Neutrophil (primary cell): ENCODE measurements around the gene PTH2R.

Experiments used
- H3K27ac ChIP-seq: fragments of 200-600 bp; sonication (generic); 2 replicates; pipeline ENCODE4 v1.5.1; 2016; ENCODE audit warnings: mild to moderate bottlenecking, moderate library complexity
- H3K27me3 ChIP-seq: fragments of 200-600 bp; sonication (generic); 2 replicates; pipeline ENCODE4 v1.6.0; 2016; ENCODE audit warnings: mild to moderate bottlenecking
- H3K36me3 ChIP-seq: fragments of 200-600 bp; sonication (generic); 2 replicates; pipeline ENCODE4 v1.5.1; 2017
- H3K4me1 ChIP-seq, 2 experiments: fragments of 200-600 bp in 1 of 2; sonication (generic) in 1 of 2; 1 replicate in 1 of 2; 2 replicates in 1 of 2; pipeline versions ENCODE4 v1.5.1 to v1.6.1; 2013 to 2016; ENCODE audit warnings: low read depth in 1 of 2, low read length in 1 of 2, mild to moderate bottlenecking in 1 of 2, moderate library complexity in 1 of 2; ENCODE audit not compliant: control insufficient read depth in 1 of 2, insufficient read depth in 1 of 2
- H3K4me3 ChIP-seq, 2 experiments: fragments of 200-600 bp in 1 of 2; sonication (generic) in 1 of 2; 1 replicate in 1 of 2; 2 replicates in 1 of 2; pipeline ENCODE4 v1.5.1; 2013 to 2016; ENCODE audit warnings: low read depth in 1 of 2, low read length in 1 of 2, mild to moderate bottlenecking in 1 of 2, moderate library complexity in 1 of 2
- H3K9me3 ChIP-seq: fragments of 200-600 bp; sonication (generic); 2 replicates; pipeline ENCODE4 v1.5.1; 2016
- TF ChIP-seq, protein P1 (sequence below): fragments of 200-600 bp; sonication (generic); IDR thresholded peaks from 2 replicates; pipeline ENCODE4 v1.5.1; 2016; ENCODE audit warnings: antibody characterized with exemption

The PTH2R gene

DNA sequence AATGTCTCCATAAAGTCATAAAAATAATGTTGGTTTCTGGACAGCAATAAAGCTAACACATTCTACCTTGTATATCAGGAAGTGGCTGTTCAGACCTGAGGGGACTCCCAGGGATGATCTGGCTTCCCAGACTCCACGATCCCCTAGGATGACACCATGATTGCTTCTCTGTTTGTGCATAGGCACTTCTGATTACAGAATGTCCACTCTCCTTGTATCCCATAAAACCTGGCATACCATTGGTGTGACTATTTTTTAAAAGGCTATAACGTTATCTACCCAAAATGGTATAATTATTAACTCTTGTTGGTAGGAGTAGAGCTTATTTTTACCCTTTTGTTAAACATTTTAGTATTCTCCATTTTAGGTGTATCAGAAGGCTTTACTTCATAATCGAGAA is 57.1 kb downstream of the PTH2R start:
- no peaks in the 10 kb centered on the region for H3K4me1 ChIP-seq
- H3K27ac ChIP-seq, result no peak overlapping the region
- no peaks in the 10 kb centered on the region for H3K36me3 ChIP-seq
- H3K9me3 ChIP-seq, result no peaks in the 10 kb centered on the region
- TF ChIP-seq, protein P1, sequence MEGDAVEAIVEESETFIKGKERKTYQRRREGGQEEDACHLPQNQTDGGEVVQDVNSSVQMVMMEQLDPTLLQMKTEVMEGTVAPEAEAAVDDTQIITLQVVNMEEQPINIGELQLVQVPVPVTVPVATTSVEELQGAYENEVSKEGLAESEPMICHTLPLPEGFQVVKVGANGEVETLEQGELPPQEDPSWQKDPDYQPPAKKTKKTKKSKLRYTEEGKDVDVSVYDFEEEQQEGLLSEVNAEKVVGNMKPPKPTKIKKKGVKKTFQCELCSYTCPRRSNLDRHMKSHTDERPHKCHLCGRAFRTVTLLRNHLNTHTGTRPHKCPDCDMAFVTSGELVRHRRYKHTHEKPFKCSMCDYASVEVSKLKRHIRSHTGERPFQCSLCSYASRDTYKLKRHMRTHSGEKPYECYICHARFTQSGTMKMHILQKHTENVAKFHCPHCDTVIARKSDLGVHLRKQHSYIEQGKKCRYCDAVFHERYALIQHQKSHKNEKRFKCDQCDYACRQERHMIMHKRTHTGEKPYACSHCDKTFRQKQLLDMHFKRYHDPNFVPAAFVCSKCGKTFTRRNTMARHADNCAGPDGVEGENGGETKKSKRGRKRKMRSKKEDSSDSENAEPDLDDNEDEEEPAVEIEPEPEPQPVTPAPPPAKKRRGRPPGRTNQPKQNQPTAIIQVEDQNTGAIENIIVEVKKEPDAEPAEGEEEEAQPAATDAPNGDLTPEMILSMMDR, result no peak
- no peaks in the 10 kb centered on the region for H3K27me3 ChIP-seq
- no peak overlapping the region for H3K4me3 ChIP-seq

DNA sequence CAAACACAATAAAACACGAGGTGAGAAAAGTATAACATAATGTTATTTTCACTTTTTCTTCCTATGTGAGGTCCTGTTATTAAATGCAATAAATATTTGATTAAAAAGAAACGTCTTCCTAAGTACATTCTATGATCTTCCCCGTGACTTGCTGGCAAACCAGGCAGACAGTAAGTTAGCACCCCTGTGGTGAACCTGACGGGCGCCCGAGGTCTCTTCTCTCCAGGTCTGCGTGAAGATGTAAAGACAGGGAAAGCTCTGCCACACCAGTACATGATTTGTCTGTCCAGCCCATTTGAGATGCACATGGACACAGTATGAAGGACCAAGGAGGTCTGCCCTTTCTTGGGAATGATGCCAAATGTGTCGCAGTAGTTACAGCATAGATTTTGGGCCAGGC is 57.6 kb downstream of the PTH2R start:
- Histone ChIP-seq H3K4me3 (no peak overlapping the region), H3K27ac (no peak overlapping the region), H3K36me3 (no peaks in the 10 kb centered on the region), H3K27me3 (no peaks in the 10 kb centered on the region), H3K9me3 (no peaks in the 10 kb centered on the region), H3K4me1 (no peaks in the 10 kb centered on the region)
- TF ChIP-seq, protein P1, result no peak

DNA sequence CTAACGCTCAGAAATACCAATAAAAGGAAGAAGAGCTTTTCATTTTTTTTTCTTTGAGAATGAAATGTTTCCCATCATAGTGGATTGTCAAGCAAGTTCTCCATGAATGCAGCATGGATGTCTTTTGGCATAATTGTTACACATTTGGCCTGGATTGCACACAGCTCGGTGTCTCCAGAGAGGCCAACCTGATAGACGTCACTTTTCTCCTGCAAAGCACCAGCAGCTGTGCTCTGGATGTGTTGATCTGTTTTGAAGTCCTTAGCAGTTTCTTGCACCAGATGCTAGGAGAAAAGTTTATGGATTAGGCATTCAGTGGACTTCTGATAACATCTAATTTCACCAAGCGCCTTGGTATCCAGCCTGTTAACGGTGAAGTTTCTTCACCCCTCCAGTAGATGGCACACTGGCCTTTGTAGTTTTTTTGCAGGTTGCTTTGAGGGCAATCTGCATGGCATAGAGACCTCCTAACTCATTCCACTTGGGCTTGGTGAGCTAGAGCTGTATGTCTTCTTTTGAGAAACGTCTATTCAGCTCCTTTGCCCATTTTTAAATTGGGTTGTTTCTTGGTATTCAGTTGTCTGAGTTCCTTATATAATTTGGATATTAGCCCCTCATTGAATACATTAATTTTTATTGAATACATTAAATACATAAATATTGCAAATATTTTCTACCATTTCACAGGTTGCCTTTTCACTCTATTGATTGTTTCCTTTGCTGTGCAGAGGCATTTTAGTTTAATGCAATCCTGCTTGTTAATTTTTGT is 59.7 kb downstream of the PTH2R start:
- TF ChIP-seq, protein P1, result no peak
- Histone ChIP-seq H3K9me3 (no peaks in the 10 kb centered on the region), H3K4me3 (no peak overlapping the region), H3K4me1 (no peaks in the 10 kb centered on the region), H3K27me3 (no peaks in the 10 kb centered on the region), H3K36me3 (no peaks in the 10 kb centered on the region), H3K27ac (no peak overlapping the region)

DNA sequence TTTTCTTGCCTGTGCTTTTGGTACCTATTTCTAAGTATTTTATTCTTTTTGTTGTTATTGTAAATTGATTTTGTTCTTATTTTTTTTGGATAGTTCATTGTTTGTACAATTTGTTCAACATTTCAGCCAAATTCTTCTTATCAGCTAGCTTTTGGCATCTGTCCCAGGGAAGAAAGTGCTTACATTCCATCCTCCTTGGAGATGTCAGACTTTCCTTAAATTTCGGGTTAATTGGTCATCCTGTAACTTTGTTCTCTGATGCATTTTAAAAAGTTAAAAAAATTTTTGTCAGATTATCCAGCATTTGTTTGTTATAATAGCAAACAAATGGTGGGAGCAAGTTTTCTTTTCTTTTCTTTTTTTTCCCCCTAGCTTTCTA is 60.3 kb downstream of the PTH2R start:
- H3K9me3 ChIP-seq, result no peaks in the 10 kb centered on the region
- no peaks in the 10 kb centered on the region for H3K27me3 ChIP-seq
- TF ChIP-seq, protein P1, result no peak
- H3K4me1 ChIP-seq, result no peaks in the 10 kb centered on the region
- no peak overlapping the region for H3K4me3 ChIP-seq
- H3K36me3 ChIP-seq, result no peaks in the 10 kb centered on the region
- no peak overlapping the region for H3K27ac ChIP-seq

DNA sequence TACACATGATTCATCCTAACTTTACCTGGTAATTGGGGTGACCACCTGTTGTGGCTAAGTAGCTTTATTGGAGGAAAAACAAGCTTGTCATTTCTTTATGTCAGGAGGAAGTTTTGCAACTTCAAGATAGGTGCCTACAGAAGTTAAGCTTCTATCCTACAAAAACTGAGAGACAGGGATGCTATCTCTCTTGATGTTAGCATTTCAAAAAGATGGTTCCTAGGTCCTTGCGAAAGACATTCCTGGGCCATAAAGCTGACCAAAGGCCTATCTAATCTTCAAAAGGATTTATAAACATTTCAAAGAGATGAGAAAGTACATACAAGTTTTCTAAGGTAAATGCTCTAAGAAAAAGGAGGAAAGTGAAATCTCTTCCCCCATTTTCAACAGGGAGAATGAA is 61.0 kb downstream of the PTH2R start:
- H3K4me3 ChIP-seq, result no peak overlapping the region
- no peaks in the 10 kb centered on the region for H3K36me3 ChIP-seq
- TF ChIP-seq, protein P1, result no peak
- H3K9me3 ChIP-seq, result no peaks in the 10 kb centered on the region
- H3K27ac ChIP-seq, result no peak overlapping the region
- no peaks in the 10 kb centered on the region for H3K4me1 ChIP-seq
- no peaks in the 10 kb centered on the region for H3K27me3 ChIP-seq
